Caco-2 (cell line): ENCODE results near the gene ATP6V1C2. TPM values are rescaled to one million over a fixed set of nuclear protein-coding genes. Genes with fewer than 3 reads are reported as not detected.

ENCODE experiments used
- BruUV-seq: library from RNA; stranded (reverse); fragments of 400-500 nt; replicated peaks from 2 replicates; lab custom pipeline; 2021; lab: Mats Ljungman, UMichigan
- CTCF ChIA-PET: fragments of 300-600 bp; sonication (Branson Sonifier 250); formaldehyde crosslinking; loops from one replicate; lab custom pipeline; 2022; ENCODE audit warnings: antibody characterized with exemption; lab: Charles Lee
- POLR2A ChIA-PET: fragments of 300-600 bp; sonication (Branson Sonifier 250); formaldehyde crosslinking; loops from one replicate; lab custom pipeline; 2022; ENCODE audit warnings: antibody characterized with exemption; lab: Charles Lee
- DNase-seq, 2 experiments: peaks; one replicate each; pipeline versions ENCODE4 v3.0.0 to v3.0.0-alpha.2; 2020 to 2022
- H3K27me3 ChIP-seq: replicated peaks from 2 replicates; pipeline ENCODE4 v1.6.0; 2011; ENCODE audit warnings: low read length; ENCODE audit not compliant: control insufficient read depth, insufficient read depth
- H3K36me3 ChIP-seq: 2 replicates; pipeline ENCODE4 v1.5.1; 2011; ENCODE audit warnings: low read length; ENCODE audit not compliant: control insufficient read depth, insufficient read depth
- H3K4me1 ChIP-seq: fragments of 250-450 bp; sonication (Bioruptor Pico); 2 replicates; pipeline ENCODE4 v1.5.1; 2020; ENCODE audit warnings: mild to moderate bottlenecking
- H3K4me3 ChIP-seq: 2 replicates; pipeline ENCODE4 v1.5.1; 2011; ENCODE audit warnings: low read depth, mild to moderate bottlenecking, control low read depth, low read length
- H3K9me3 ChIP-seq: fragments of 250-450 bp; sonication (Bioruptor Pico); 2 replicates; pipeline ENCODE4 v1.5.1; 2020; ENCODE audit warnings: mild to moderate bottlenecking, moderate library complexity
- H3K27ac Mint-ChIP-seq: one replicate; pipeline ENCODE4 v1.8.0; 2022; ENCODE audit warnings: mixed read lengths; ENCODE audit not compliant: unreplicated experiment
- H3K27me3 Mint-ChIP-seq: one replicate; pipeline ENCODE4 v1.8.0; 2022; ENCODE audit warnings: mixed read lengths; ENCODE audit not compliant: insufficient read depth, unreplicated experiment
- H3K36me3 Mint-ChIP-seq: one replicate; pipeline ENCODE4 v1.8.0; 2022; ENCODE audit warnings: mild to moderate bottlenecking, mixed read lengths; ENCODE audit not compliant: insufficient read depth, unreplicated experiment
- H3K4me1 Mint-ChIP-seq: one replicate; pipeline ENCODE4 v1.8.0; 2022; ENCODE audit warnings: low read depth, mixed read lengths; ENCODE audit not compliant: unreplicated experiment
- H3K4me3 Mint-ChIP-seq: one replicate; pipeline ENCODE4 v1.8.0; 2022; ENCODE audit warnings: mild to moderate bottlenecking, moderate library complexity, mixed read lengths; ENCODE audit not compliant: unreplicated experiment
- H3K9me3 Mint-ChIP-seq: one replicate; pipeline ENCODE4 v1.8.0; 2022; ENCODE audit warnings: mixed read lengths; ENCODE audit not compliant: unreplicated experiment
- intact Hi-C: fragments of 100-400 bp; cut with micrococcal nuclease; formaldehyde crosslinking; loops from one replicate; pipeline ENCODE4 v1.10.0; 2022; ENCODE audit not compliant: unreplicated experiment
- total RNA-seq: library from RNA; stranded (reverse); gene quantifications from 2 replicates; pipeline ENCODE4 v1.2.3, GENCODE V29; 2022
- TF ChIP-seq, protein P1 (sequence below), 2 experiments: fragments of 200-600 bp in 1 of 2; IDR thresholded peaks; 1 replicate in 1 of 2; 2 replicates in 1 of 2; pipeline versions ENCODE4 v1.5.1 to v1.8.0; 2011 to 2022; ENCODE audit warnings: antibody characterized with exemption in 1 of 2, control low read depth in 1 of 2, inconsistent platforms in 1 of 2, low read depth in 1 of 2, low read length in 1 of 2, mild to moderate bottlenecking in 1 of 2, moderate library complexity in 1 of 2; ENCODE audit not compliant: insufficient read depth in 1 of 2, severe bottlenecking in 1 of 2, unreplicated experiment in 1 of 2

ATP6V1C2 gene
- total RNA-seq, 1 experiment from 2014 or later: 4.2 TPM

DNA sequence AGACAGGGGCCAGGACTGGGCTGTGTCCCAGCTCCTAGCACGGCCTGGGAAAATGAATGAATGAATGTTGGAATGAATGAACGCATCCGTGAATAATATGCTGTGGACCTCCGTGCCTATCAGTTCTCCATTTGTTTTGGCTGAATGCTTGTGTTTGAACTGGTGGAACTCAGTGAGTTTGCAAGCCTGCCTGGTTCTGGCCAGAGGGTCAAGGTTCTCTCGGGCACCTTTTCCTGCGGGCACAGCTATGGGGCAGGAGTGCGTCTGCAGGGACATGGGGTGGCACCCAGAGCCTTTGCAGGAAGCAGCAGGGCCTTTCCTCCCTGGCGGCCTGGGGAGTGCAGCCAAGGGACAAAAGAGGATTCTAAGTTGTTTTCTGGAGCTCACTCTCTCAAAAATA, 108.8 kb downstream of the ATP6V1C2 start:
- Mint-ChIP-seq H3K36me3 (no peaks in the 10 kb centered on the region), H3K4me1 (no peaks in the 10 kb centered on the region), H3K27ac (no peak overlapping the region), H3K27me3 (peaks cover 25% of the 10 kb centered on the region), H3K9me3 (peaks cover 11% of the 10 kb centered on the region), H3K4me3 (no peak overlapping the region)
- H3K4me1 ChIP-seq: no peaks in the 10 kb centered on the region
- ChIA-PET CTCF (interaction anchor here (1.0 to 2.2 kb wide), 3 partner anchors 18 to 303 kb away, joined by 3 to 11 read pairs (median 4); partner anchors contain the start of gene PDIA6), POLR2A (no interaction called here)
- no peaks in the 10 kb centered on the region for H3K9me3 ChIP-seq
- DNase-seq: no peak
- intact Hi-C loops: no loop called here
- H3K36me3 ChIP-seq: no peaks in the 10 kb centered on the region
- no peaks in the 10 kb centered on the region for H3K27me3 ChIP-seq
- H3K4me3 ChIP-seq: no peak overlapping the region
- BruUV-seq: no TSS peak
- TF ChIP-seq, protein P1, sequence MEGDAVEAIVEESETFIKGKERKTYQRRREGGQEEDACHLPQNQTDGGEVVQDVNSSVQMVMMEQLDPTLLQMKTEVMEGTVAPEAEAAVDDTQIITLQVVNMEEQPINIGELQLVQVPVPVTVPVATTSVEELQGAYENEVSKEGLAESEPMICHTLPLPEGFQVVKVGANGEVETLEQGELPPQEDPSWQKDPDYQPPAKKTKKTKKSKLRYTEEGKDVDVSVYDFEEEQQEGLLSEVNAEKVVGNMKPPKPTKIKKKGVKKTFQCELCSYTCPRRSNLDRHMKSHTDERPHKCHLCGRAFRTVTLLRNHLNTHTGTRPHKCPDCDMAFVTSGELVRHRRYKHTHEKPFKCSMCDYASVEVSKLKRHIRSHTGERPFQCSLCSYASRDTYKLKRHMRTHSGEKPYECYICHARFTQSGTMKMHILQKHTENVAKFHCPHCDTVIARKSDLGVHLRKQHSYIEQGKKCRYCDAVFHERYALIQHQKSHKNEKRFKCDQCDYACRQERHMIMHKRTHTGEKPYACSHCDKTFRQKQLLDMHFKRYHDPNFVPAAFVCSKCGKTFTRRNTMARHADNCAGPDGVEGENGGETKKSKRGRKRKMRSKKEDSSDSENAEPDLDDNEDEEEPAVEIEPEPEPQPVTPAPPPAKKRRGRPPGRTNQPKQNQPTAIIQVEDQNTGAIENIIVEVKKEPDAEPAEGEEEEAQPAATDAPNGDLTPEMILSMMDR (IDR thresholded peaks at IDR 0.05; ENCODE audit: insufficient read depth in 1 of 2, low read depth in 1 of 2, low read length in 1 of 2, severe bottlenecking in 1 of 2, unreplicated experiment in 1 of 2): no peak

GRCh38 chr2:10830641-10831399, 109.4 kb downstream of the ATP6V1C2 start:
- Histone ChIP-seq H3K4me1 (no peaks in the 10 kb centered on the region), H3K9me3 (no peaks in the 10 kb centered on the region), H3K27me3 (no peaks in the 10 kb centered on the region), H3K4me3 (no peak overlapping the region), H3K36me3 (no peaks in the 10 kb centered on the region)
- no peak for DNase-seq
- BruUV-seq: no TSS peak
- no peak overlapping the region for H3K4me3 Mint-ChIP-seq
- no peaks in the 10 kb centered on the region for H3K36me3 Mint-ChIP-seq
- intact Hi-C loops: no loop called here
- TF ChIP-seq, protein P1 (IDR thresholded peaks at IDR 0.05; ENCODE audit: insufficient read depth in 1 of 2, low read depth in 1 of 2, low read length in 1 of 2, severe bottlenecking in 1 of 2, unreplicated experiment in 1 of 2): no peak
- peaks cover 6% of the 10 kb centered on the region for H3K9me3 Mint-ChIP-seq
- ChIA-PET CTCF (interaction anchor here (0.6 to 2.2 kb wide), 4 partner anchors 18 to 302 kb away, joined by 3 to 11 read pairs (median 4); partner anchors contain the start of gene PDIA6), POLR2A (no interaction called here)
- no peaks in the 10 kb centered on the region for H3K4me1 Mint-ChIP-seq
- no peak overlapping the region for H3K27ac Mint-ChIP-seq
- H3K27me3 Mint-ChIP-seq: peaks cover 21% of the 10 kb centered on the region

GRCh38 chr2:10831400-10831985, 110.1 kb downstream of the ATP6V1C2 start:
- Mint-ChIP-seq H3K27me3 (peaks cover 18% of the 10 kb centered on the region), H3K36me3 (no peaks in the 10 kb centered on the region), H3K27ac (no peak overlapping the region), H3K9me3 (no peaks in the 10 kb centered on the region), H3K4me3 (no peak overlapping the region), H3K4me1 (no peaks in the 10 kb centered on the region)
- intact Hi-C loops: no loop called here
- H3K9me3 ChIP-seq: no peaks in the 10 kb centered on the region
- ChIA-PET POLR2A (no interaction called here), CTCF (interaction anchor here (0.6 to 2.2 kb wide), 13 partner anchors 9 to 301 kb away, joined by 3 to 39 read pairs (median 5); a partner anchor contains a TSS)
- H3K4me1 ChIP-seq: no peaks in the 10 kb centered on the region
- TF ChIP-seq, protein P1 (IDR thresholded peaks at IDR 0.05; ENCODE audit: insufficient read depth in 1 of 2, low read depth in 1 of 2, low read length in 1 of 2, severe bottlenecking in 1 of 2, unreplicated experiment in 1 of 2): no peak
- no TSS peak for BruUV-seq
- H3K27me3 ChIP-seq: no peaks in the 10 kb centered on the region
- H3K4me3 ChIP-seq: no peak overlapping the region
- DNase-seq: no peak
- no peaks in the 10 kb centered on the region for H3K36me3 ChIP-seq
